Large intestine (tissue), 3 donors: Measurements from ENCODE around the gene UST. TPM values are rescaled to one million over a fixed set of nuclear protein-coding genes. Genes with fewer than 3 reads are reported as not detected.
A peak's percentile ranks its signal among the peaks of the same experiment; 100 is the strongest.
"Not testable (repeated sequence)": the region's sequence is repeated elsewhere in the genome, so short reads cannot be mapped to it uniquely, and the experiment has no call there.

Experiments used
- DNase-seq, 2 donors: peaks; one replicate each; pipeline versions ENCODE4 v3.0.0 to v3.0.0-alpha.2; 2013
- H3K27ac ChIP-seq: one replicate; pipeline ENCODE4 v1.5.1; 2013; ENCODE audit warnings: low read length
- H3K27me3 ChIP-seq: 2 replicates; pipeline ENCODE4 v1.6.1; 2013; ENCODE audit warnings: low read length; ENCODE audit not compliant: control insufficient read depth, insufficient read depth
- H3K36me3 ChIP-seq: 2 replicates; pipeline ENCODE4 v1.6.1; 2013; ENCODE audit warnings: low read length; ENCODE audit not compliant: control insufficient read depth, insufficient read depth
- H3K4me1 ChIP-seq: one replicate; pipeline ENCODE4 v1.6.1; 2013; ENCODE audit warnings: low read length; ENCODE audit not compliant: control insufficient read depth, insufficient read depth
- H3K4me3 ChIP-seq: one replicate; pipeline ENCODE4 v1.5.1; 2013; ENCODE audit warnings: low read length
- H3K9me3 ChIP-seq: one replicate; pipeline ENCODE4 v1.6.1; 2013; ENCODE audit warnings: mild to moderate bottlenecking, low read depth, low read length, moderate library complexity; ENCODE audit not compliant: control insufficient read depth
- WGBS: methylation state at CpG from one replicate; pipeline ENCODE4 v1.1.5; 2013; ENCODE audit warnings: low lambda C conversion rate; ENCODE audit not compliant: insufficient coverage; 5-methylcytosine and 5-hydroxymethylcytosine counted together
- polyA plus RNA-seq: library from polyadenylated mRNA; unstranded; fragments of 120-200 nt; gene quantifications from one replicate; pipeline ENCODE4 v1.2.1, GENCODE V29; 2013

The UST gene
- polyA plus RNA-seq, 1 donor: 2.9 TPM

- Histone ChIP-seq H3K9me3 (no peaks in the 10 kb centered on the region), H3K27ac (no peak overlapping the region), H3K36me3 (no peaks in the 10 kb centered on the region), H3K4me1 (peaks cover 4% of the 10 kb centered on the region), H3K4me3 (no peak overlapping the region), H3K27me3 (peaks cover 20% of the 10 kb centered on the region)
- DNase-seq: peak; percentile 56 to 77
- no CpG with 5 or more reads among the region's 15 CpGs for WGBS
These were observed 225.7 kb downstream of the UST start for GRCh38 chr6:148972481-148972880.

GRCh38 chr6:148973538-148974208, 226.8 kb downstream of the UST start:
- no peak overlapping the region for H3K4me3 ChIP-seq
- H3K27me3 ChIP-seq: peaks cover 18% of the 10 kb centered on the region
- no peaks in the 10 kb centered on the region for H3K9me3 ChIP-seq
- no peak overlapping the region for H3K27ac ChIP-seq
- peaks cover 4% of the 10 kb centered on the region for H3K4me1 ChIP-seq
- 50% methylated on average over 1 of the region's 5 CpGs for WGBS
- no peak for DNase-seq
- H3K36me3 ChIP-seq: no peaks in the 10 kb centered on the region

- DNase-seq: no peak
- Histone ChIP-seq H3K4me3 (no peak overlapping the region), H3K36me3 (no peaks in the 10 kb centered on the region), H3K9me3 (no peaks in the 10 kb centered on the region), H3K27ac (no peak overlapping the region), H3K27me3 (peaks cover 18% of the 10 kb centered on the region), H3K4me1 (peaks cover 4% of the 10 kb centered on the region)
- 83% methylated on average over 1 of the region's 4 CpGs for WGBS
These were observed 227.5 kb downstream of the UST start for GRCh38 chr6:148974351-148974750.

GRCh38 chr6:148978298-148978697, 231.5 kb downstream of the UST start:
- H3K4me1 ChIP-seq, H3K36me3 ChIP-seq, H3K27ac ChIP-seq, H3K4me3 ChIP-seq, H3K27me3 ChIP-seq, H3K9me3 ChIP-seq, DNase-seq: not testable (repeated sequence)
- WGBS: no CpG with 5 or more reads among the region's 3 CpGs

DNA sequence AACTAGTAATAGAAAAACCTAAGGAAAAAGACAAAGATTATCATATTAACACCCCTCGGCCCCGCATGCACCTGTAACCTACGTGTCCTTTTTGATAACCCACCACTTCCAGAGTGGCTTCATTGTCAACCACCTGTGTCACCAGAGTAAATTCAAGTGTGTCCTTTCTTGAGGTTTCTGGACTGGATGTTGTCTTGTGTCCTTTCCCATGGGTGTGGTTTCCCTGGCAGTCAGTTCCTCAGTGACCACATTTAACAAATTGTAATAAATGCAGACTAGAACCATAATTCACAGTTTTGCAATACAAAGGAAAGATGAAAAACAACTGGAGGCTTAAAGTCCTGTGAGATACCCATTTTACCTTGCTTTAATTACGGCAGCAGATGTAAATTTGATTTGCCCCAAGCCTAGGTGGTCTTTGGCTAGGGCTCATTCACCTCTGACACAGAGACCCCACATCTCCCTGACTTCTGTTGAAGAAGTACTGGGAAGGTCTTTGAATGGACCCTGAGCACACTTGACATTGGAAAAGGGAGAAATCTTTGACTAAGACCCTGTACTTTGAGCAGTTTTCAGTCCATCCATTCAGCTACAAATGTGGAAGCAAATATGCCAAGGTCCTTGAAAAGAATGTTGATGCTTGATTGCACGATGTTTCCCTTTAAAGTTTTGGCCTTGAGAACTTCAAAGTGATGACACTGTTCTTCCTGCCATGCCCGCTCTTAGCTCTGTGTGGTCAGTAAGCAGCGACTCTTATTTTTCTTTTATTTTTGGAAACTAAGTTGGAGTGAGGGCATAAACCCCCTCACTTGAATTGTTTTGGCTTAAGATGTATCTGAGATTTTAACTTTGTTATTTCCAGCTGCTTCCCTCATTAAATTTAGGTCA, 232.4 kb downstream of the UST start:
- WGBS: 80% methylated on average over 2 of the region's 7 CpGs
- Histone ChIP-seq H3K27ac (no peak overlapping the region), H3K4me3 (no peak overlapping the region), H3K27me3 (no peaks in the 10 kb centered on the region), H3K4me1 (no peaks in the 10 kb centered on the region), H3K36me3 (no peaks in the 10 kb centered on the region), H3K9me3 (no peaks in the 10 kb centered on the region)
- DNase-seq: no peak

GRCh38 chr6:148980234-148980633, 233.4 kb downstream of the UST start:
- 77% methylated on average over 3 of the region's 3 CpGs for WGBS
- Histone ChIP-seq H3K27ac (no peak overlapping the region), H3K4me3 (no peak overlapping the region), H3K27me3 (no peaks in the 10 kb centered on the region), H3K9me3 (no peaks in the 10 kb centered on the region), H3K4me1 (no peaks in the 10 kb centered on the region), H3K36me3 (no peaks in the 10 kb centered on the region)
- no peak for DNase-seq

GRCh38 chr6:148981515-148981914, 234.7 kb downstream of the UST start:
- no peaks in the 10 kb centered on the region for H3K27me3 ChIP-seq
- no peaks in the 10 kb centered on the region for H3K4me1 ChIP-seq
- no peak overlapping the region for H3K4me3 ChIP-seq
- no peaks in the 10 kb centered on the region for H3K9me3 ChIP-seq
- DNase-seq: no peak
- 100% methylated on average over 1 of the region's 3 CpGs for WGBS
- H3K27ac ChIP-seq: no peak overlapping the region
- H3K36me3 ChIP-seq: no peaks in the 10 kb centered on the region

GRCh38 chr6:148983101-148983761, 236.4 kb downstream of the UST start:
- Histone ChIP-seq H3K27ac (no peak overlapping the region), H3K4me1 (no peaks in the 10 kb centered on the region)
- 90% methylated on average over 7 of the region's 9 CpGs for WGBS

GRCh38 chr6:148983966-148984365, 237.1 kb downstream of the UST start:
- Histone ChIP-seq H3K4me1 (no peaks in the 10 kb centered on the region), H3K9me3 (no peaks in the 10 kb centered on the region), H3K27ac (no peak overlapping the region), H3K27me3 (peaks cover 3% of the 10 kb centered on the region), H3K4me3 (no peak overlapping the region), H3K36me3 (no peaks in the 10 kb centered on the region)
- 58% methylated on average over 2 of the region's 2 CpGs for WGBS
- no peak for DNase-seq

More at GRCh38 chr6:148983101-148983761, 236.4 kb downstream of the UST start:
- Histone ChIP-seq H3K27me3 (peaks cover 3% of the 10 kb centered on the region), H3K9me3 (no peaks in the 10 kb centered on the region), H3K4me3 (no peak overlapping the region), H3K36me3 (no peaks in the 10 kb centered on the region)
- no peak for DNase-seq

DNA sequence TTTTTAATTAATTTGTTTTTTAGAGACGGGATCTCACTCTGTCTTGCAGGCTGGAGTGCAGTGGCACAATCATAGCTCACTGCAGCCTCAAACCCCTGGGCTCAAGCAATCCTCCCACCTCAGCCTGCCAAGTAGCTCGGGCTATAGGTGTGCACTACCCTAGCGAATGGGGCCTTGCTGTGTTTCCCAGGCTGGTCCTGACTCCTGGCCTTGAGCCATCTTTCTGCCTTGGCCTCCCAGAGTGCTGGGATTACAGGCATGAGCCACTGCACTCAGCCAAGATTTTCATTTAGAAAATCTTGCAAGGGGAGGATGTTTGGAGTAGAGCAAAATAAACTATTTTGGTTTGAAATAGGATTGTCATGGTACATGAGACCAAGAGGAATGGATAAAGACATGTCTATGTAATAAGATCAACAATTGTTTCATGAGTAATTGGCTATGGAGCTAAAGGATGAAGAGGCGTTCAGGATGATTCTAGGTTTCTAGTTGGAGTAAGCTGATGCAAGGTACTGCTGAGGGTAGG, 237.8 kb downstream of the UST start:
- Histone ChIP-seq H3K27ac (no peak overlapping the region), H3K36me3 (no peaks in the 10 kb centered on the region), H3K27me3 (peaks cover 3% of the 10 kb centered on the region), H3K4me1 (no peaks in the 10 kb centered on the region), H3K4me3 (no peak overlapping the region), H3K9me3 (no peaks in the 10 kb centered on the region)
- DNase-seq: no peak
- 100% methylated on average over 1 of the region's 4 CpGs for WGBS
